HG03457 (cell line): ENCODE data around the gene BBS9.

Experiments used
- ATAC-seq: cut with Tn5 transposase; IDR thresholded peaks from one replicate; pipeline ENCODE4 v1.9.1; 2021; ENCODE audit warnings: moderate number of reproducible peaks; ENCODE audit not compliant: unreplicated experiment

Gene BBS9

DNA sequence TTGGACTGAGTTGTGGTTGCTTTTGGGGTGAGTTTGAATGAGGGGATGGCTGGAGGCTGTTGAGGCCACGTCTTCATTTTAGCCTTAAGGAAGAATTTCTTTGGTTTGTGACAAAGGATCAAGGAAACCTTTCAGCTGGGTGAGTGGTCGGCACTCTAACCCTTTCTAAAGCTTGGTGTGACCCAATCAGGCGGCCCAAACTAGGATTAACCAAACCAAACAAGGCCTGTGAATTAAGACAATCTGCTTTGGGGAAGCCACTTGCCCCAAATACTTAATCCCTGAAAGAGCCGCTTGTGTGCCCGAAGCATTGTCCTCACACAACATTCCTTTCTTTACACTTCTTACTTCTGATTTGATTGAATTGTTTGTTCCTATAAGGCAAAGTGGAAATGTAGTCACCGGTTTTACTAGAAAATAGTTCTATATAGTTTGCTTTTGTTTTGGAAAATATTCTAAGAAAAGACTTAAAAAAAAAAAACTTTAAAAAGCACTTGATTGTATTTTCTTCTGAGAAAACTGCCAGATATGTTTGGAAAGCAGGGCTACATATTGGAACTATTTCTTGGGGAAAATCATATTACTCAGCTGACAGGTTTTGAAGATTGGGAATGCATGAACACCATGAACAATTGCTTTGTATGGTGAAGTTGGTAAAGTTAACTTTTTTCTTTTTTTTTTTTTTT lies 503.6 kb downstream of the BBS9 start:
- no peak for ATAC-seq

DNA sequence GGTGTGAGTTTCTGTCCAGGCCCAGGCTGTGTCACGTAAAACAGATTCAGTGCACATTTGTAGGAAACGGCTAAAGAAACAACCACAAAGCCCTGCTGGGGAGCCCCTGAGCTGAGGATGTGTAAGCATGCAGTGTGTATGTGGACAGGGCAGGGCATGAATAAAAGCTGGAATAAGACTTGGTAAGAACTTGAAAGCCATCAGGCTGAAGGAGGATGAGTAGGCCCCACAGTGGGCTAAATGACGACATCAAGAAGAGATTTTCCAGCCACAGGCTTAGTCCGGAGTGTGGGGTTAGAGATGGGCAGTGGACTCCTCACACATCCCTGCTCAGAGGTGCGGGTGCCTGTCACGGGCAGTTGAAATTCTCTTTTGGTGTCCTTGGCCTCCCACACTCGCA lies 505.2 kb downstream of the BBS9 start:
- ATAC-seq, result no peak

- ATAC-seq, result no peak
These were observed 507.0 kb downstream of the BBS9 start for GRCh38 chr7:33636359-33636758.

GRCh38 chr7:33639552-33640197 lies 510.3 kb downstream of the BBS9 start:
- ATAC-seq, result no peak

DNA sequence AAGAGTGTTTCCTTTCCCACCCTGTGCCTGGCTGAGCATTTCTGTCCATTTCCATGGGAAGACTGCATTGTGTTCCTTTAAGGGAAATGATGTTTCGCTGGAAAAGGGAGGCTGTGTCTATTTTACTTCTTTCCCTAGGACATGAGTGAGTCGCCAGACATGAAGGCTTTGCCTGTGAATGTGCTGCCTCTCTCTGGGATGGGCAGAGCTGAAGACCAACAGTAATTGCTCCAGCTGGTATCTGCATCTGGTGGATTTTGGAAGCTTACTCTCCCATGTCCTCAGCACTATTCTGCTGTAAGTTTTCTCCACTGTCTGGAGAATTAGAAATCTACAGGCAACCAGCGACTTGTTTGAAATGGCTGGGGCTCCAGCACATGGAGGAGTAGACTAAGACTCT lies 511.4 kb downstream of the BBS9 start:
- no peak for ATAC-seq

GRCh38 chr7:33642312-33642711 lies 512.9 kb downstream of the BBS9 start:
- no peak for ATAC-seq

DNA sequence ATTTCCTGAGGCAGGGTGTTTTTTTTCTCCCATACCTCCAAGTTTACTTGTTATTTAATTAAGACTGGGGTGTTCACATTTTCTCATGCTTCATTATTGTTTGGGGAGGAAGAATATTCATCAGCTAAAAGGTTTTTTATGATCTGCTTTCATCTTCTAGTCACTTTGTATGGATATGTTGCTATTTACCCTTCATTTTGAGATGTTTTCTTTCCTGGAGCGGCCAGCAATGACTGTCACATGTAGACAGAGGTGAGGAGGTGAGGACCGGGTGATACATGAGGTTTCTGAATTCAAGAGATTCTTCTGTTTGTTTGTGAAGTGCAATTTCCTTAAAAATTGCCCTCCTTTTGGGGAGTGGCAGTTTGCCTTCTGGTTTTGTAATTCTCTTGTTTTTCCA lies 514.2 kb downstream of the BBS9 start:
- ATAC-seq, result no peak

- ATAC-seq, result no peak
These were observed 515.1 kb downstream of the BBS9 start for GRCh38 chr7:33644489-33644888.

GRCh38 chr7:33645104-33645503 lies 515.7 kb downstream of the BBS9 start:
- no peak for ATAC-seq

DNA sequence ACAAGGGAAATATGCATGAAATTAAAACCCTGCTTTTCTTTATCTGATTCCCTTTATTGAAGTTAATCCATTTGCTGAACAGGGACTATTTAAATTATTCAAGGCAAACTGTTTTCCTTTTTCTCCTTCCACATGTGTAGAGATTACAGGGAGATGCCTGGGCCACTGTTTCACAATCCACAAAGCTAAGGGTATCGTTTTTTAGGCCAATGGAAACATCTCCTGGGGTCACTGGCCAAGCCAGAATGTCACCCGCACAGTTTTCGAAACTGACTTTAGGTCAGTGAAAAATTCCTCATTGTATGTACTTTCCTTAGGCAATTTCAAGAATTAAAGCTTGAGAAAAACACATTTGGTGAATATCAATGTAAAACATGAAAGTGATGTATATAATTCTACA lies 516.8 kb downstream of the BBS9 start:
- ATAC-seq, result no peak

DNA sequence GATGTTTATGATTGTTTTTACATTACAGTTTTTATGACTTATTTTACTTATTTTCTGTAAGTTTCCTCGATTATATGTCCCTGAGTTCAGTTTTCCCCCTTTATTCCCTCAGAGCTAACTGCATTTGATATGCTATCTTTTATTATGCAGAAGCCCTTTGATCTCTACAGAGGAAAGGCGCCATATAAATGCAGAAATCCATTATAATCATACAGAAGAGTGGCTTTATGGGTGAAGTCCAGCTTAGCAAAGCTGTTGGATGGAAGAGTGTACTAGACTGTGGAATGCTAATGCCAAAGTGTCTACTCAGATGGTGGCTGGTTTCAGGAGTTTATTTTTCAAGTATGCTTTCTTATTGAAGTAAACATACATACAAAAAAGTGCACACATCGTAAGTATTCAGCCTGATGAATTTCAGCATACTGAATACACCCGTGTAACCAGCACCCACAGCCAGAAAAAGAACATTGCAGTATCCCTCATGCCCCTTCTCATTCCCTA lies 517.6 kb downstream of the BBS9 start:
- no peak for ATAC-seq

- ATAC-seq, result no peak
These were observed 520.4 kb downstream of the BBS9 start for GRCh38 chr7:33649476-33650441.

- ATAC-seq, result no peak
These were observed 521.5 kb downstream of the BBS9 start for GRCh38 chr7:33650828-33651227.

DNA sequence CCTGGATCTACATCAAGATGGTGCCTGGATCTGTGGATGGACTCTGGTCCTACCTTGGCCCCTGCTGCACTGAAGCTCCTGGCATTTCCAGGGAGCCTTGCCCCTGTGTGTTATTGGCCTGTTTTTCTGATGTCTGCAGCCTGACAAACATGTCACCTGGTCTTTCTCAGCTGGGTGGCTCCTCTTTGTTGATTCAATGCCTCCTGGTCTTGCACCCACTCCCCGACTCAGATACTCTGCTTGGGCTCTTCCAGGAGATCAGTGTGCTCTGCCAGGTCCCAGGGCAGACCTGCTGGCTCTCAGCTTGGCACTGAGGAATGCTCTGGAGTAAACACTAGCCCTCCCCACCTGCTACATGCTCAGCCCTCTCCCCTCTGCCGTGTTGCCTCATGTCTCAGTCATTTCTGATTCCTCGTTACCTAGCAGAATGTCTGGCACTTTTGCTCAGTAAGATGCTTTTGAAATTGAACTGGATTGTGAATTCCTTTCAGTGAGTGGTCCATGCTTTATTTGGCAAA lies 522.7 kb downstream of the BBS9 start:
- ATAC-seq, result no peak

DNA sequence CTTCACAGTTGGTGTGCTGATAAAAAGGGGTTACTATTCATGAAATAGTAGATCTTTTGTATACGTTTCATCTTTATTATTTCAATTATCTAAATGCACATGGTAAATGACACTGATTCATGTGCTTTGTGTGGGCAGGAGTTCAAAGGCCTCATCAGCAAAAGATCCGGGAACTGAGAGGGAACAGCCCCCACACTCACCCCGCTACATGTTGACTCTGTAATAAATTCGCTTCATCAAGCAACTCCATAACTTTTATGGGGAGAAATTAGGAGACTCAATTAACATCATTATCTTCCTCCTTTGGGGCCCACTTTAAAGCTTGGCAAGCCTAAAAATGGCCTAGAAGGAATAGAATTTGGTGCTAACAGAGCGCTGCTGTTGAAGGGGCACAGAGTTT lies 525.3 kb downstream of the BBS9 start:
- no peak for ATAC-seq
